HG03354 (cell line): ENCODE measurements around the gene ZNHIT3.
"Not testable (repeated sequence)": the region's sequence is repeated elsewhere in the genome, so short reads cannot be mapped to it uniquely, and the experiment has no call there.

ENCODE experiments used
- ATAC-seq: cut with Tn5 transposase; IDR thresholded peaks from one replicate; pipeline ENCODE4 v1.9.1; 2021; ENCODE audit warnings: mild to moderate bottlenecking; ENCODE audit not compliant: unreplicated experiment, poor library complexity, severe bottlenecking

Gene ZNHIT3

GRCh38 chr17:36482611-36483504 lies 3.6 kb upstream of the ZNHIT3 start:
- ATAC-seq = no peak

- ATAC-seq = not testable (repeated sequence)
These were observed 2.5 kb upstream of the ZNHIT3 start for GRCh38 chr17:36484021-36484420.

GRCh38 chr17:36485027-36485426 lies 1.5 kb upstream of the ZNHIT3 start:
- no peak for ATAC-seq

GRCh38 chr17:36485805-36486203 lies 677 bp upstream of the ZNHIT3 start:
- ATAC-seq = no peak

GRCh38 chr17:36493956-36494355 lies 7.5 kb downstream of the ZNHIT3 start:
- ATAC-seq = no peak

GRCh38 chr17:36494674-36495073 lies 8.2 kb downstream of the ZNHIT3 start:
- ATAC-seq = no peak

- ATAC-seq = no peak
These were observed 8.6 kb downstream of the ZNHIT3 start for GRCh38 chr17:36495076-36495578.

- no peak for ATAC-seq
These were observed 9.7 kb downstream of the ZNHIT3 start for GRCh38 chr17:36496018-36496789.

GRCh38 chr17:36498155-36498554 lies 11.7 kb downstream of the ZNHIT3 start:
- ATAC-seq = no peak

GRCh38 chr17:36498560-36499300 lies 12.2 kb downstream of the ZNHIT3 start:
- no peak for ATAC-seq

GRCh38 chr17:36500745-36501225 lies 14.3 kb downstream of the ZNHIT3 start:
- ATAC-seq = no peak

GRCh38 chr17:36501351-36501750 lies 14.9 kb downstream of the ZNHIT3 start:
- no peak for ATAC-seq

- ATAC-seq = no peak
These were observed 15.5 kb downstream of the ZNHIT3 start for GRCh38 chr17:36501963-36502362.

GRCh38 chr17:36503456-36504155 lies 17.1 kb downstream of the ZNHIT3 start:
- no peak for ATAC-seq

GRCh38 chr17:36504156-36504545 lies 17.7 kb downstream of the ZNHIT3 start:
- no peak for ATAC-seq

GRCh38 chr17:36505171-36505570 lies 18.7 kb downstream of the ZNHIT3 start:
- no peak for ATAC-seq

GRCh38 chr17:36506249-36506826 lies 19.9 kb downstream of the ZNHIT3 start:
- ATAC-seq = no peak

GRCh38 chr17:36506831-36507230 lies 20.4 kb downstream of the ZNHIT3 start:
- ATAC-seq = no peak

- ATAC-seq = no peak
These were observed 20.8 kb downstream of the ZNHIT3 start for GRCh38 chr17:36507266-36507665.
